ENCODE results near the gene TNFAIP8.

TNFAIP8 gene

GRCh38 chr5:119346394-119346793 is 9.4 kb upstream of the TNFAIP8 start:
- FAIRE-seq (no peak), DNase-seq (ENCODE audit: insufficient read length, low spot score) (no peak)
- TF ChIP-seq CTCF (IDR thresholded peaks at IDR 0.05; ENCODE audit: insufficient read depth, missing control alignments): no peak

DNA sequence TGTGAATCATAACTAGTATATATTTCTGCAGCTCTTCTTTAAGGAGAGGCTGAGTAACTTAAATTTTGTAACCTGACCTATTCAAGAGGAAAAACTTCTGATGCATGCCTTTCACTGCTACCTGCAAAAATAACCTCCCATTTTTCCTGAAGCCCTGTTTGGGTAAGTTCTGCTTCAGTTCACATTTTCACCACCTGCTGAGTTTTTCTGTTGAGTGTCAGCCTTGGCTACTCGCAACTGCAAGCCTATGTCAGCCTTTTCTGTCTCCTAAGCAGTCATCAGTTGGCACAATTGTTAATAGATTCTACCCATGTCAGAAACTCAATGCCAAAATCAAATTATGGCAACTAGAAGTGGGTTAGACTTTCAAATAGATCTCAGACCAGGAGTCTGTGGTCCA is 8.2 kb upstream of the TNFAIP8 start:
- TF ChIP-seq CTCF (IDR thresholded peaks at IDR 0.05; ENCODE audit: insufficient read depth, missing control alignments): no peak
- FAIRE-seq (no peak), DNase-seq (ENCODE audit: insufficient read length, low spot score) (no peak)

DNA sequence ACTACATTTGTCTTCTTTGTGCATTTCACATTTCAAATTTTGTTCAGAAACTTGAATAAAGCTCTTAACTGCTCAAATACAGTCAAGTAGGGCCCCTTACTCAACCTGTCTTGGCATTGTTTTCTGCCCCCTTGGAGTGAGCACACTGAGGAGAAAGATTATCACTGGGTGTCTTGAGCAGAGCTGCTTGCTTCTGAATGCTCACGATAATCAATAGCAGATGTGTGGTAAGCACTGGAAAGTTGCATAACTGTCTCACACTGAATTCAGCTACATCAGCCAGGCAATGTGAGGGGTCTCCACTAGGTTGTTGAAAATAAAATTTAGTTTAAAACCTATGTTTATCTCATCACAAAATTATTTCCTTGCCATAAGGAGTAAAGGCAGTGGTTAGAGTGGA is 7.8 kb upstream of the TNFAIP8 start:
- FAIRE-seq: no peak
- no peak for TF ChIP-seq CTCF (IDR thresholded peaks at IDR 0.05; ENCODE audit: insufficient read depth, missing control alignments)
- no peak for DNase-seq (ENCODE audit: insufficient read length, low spot score)

DNA sequence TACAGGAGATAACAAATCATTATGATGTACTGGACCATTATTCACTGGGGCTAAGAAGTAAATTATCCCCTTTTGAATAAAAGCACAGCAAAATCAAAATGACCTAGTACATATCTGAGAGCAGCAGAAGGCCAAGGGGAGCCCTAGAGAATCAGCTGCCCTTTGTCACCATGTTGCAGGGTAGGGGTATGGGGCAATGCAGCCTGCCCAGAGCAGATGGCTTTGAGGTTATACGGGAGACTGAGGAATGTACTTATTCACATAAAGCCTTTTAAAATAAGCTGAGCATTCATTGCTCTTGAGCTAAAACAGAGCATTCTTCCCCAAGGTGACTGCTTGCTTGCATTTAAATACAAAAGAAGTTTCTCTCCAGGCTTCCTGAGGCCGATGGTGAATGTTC is 2.6 kb upstream of the TNFAIP8 start:
- no peak for TF ChIP-seq CTCF (IDR thresholded peaks at IDR 0.05; ENCODE audit: insufficient read depth, missing control alignments)
- FAIRE-seq: no peak
- no peak for DNase-seq (ENCODE audit: insufficient read length, low spot score)

GRCh38 chr5:119353686-119354366 is 2.0 kb upstream of the TNFAIP8 start:
- no peak for FAIRE-seq
- TF ChIP-seq CTCF (IDR thresholded peaks at IDR 0.05; ENCODE audit: insufficient read depth, missing control alignments): no peak
- DNase-seq (ENCODE audit: insufficient read length, low spot score): no peak

GRCh38 chr5:119354537-119355243 is 1.1 kb upstream of the TNFAIP8 start:
- TF ChIP-seq CTCF (IDR thresholded peaks at IDR 0.05; ENCODE audit: insufficient read depth, missing control alignments): no peak
- FAIRE-seq: no peak

DNA sequence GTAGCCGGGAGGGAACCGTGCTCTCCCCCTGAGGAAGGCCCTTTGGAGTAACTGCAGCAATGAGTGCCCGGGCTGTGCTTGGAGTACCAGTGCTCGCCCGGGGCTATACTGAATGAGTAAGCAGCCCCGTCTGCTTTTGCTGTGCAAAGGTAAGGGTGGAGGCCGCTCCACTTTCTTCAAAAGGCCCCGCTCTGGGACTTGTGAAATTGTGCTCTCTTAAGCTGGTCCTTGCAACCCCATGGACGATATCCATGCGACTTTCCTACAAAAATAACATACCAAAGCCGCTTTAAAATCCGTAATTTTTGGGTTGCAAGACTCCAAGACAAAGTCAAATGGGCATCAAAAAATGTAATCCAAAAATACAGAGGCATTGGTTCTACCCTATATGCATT is 578 bp upstream of the TNFAIP8 start:
- no peak for DNase-seq (ENCODE audit: insufficient read length, low spot score)
- FAIRE-seq: no peak
- TF ChIP-seq CTCF (IDR thresholded peaks at IDR 0.05; ENCODE audit: insufficient read depth, missing control alignments): no peak

More at GRCh38 chr5:119354537-119355243, 1.1 kb upstream of the TNFAIP8 start:
- DNase-seq (ENCODE audit: insufficient read length, low spot score): no peak
